Small intestine (tissue), 7 donors: Measurements from ENCODE around the gene PLK3. TPM values are rescaled to one million over a fixed set of nuclear protein-coding genes. Genes with fewer than 3 reads are reported as not detected.

Experiments used
- DNase-seq, 2 donors: peaks; one replicate each; pipeline versions ENCODE4 v3.0.0 to v3.0.0-alpha.2; 2013
- FAIRE-seq: peaks from 2 replicates; lab custom pipeline; 2012; peaks lifted over from hg19 to GRCh38; lab: Jason Lieb, UNC
- H3K27ac ChIP-seq, 3 donors: one replicate each; pipeline ENCODE4 v1.5.1; 2013; ENCODE audit warnings: low read length in 2 of 3, mild to moderate bottlenecking in 2 of 3, control low read depth in 1 of 3, inconsistent platforms in 1 of 3, low read depth in 1 of 3, moderate library complexity in 1 of 3
- H3K27me3 ChIP-seq, 3 donors: one replicate each; pipeline ENCODE4 v1.6.1; 2013; ENCODE audit warnings: low read length in 3 of 3, inconsistent platforms in 1 of 3; ENCODE audit not compliant: control insufficient read depth in 3 of 3, insufficient read depth in 3 of 3
- H3K36me3 ChIP-seq, 3 donors: one replicate each; pipeline ENCODE4 v1.6.1; 2013; ENCODE audit warnings: low read length in 3 of 3, inconsistent platforms in 1 of 3, low read depth in 1 of 3, mild to moderate bottlenecking in 1 of 3, moderate library complexity in 1 of 3; ENCODE audit not compliant: control insufficient read depth in 3 of 3, insufficient read depth in 2 of 3
- H3K4me1 ChIP-seq, 3 donors: one replicate each; pipeline ENCODE4 v1.6.1; 2013; ENCODE audit warnings: low read length in 2 of 3, inconsistent platforms in 1 of 3, low read depth in 1 of 3, mild to moderate bottlenecking in 1 of 3, moderate library complexity in 1 of 3; ENCODE audit not compliant: control insufficient read depth in 3 of 3, insufficient read depth in 2 of 3
- H3K4me3 ChIP-seq, 3 donors: one replicate each; pipeline ENCODE4 v1.5.1; 2013; ENCODE audit warnings: low read length in 3 of 3, control low read depth in 1 of 3, inconsistent platforms in 1 of 3, low read depth in 1 of 3, mild to moderate bottlenecking in 1 of 3, moderate library complexity in 1 of 3
- H3K9me3 ChIP-seq, 2 donors: one replicate each; pipeline ENCODE4 v1.6.1; 2013; ENCODE audit warnings: low read depth in 1 of 2, low read length in 1 of 2; ENCODE audit not compliant: control insufficient read depth in 2 of 2, insufficient read depth in 1 of 2
- WGBS, 3 donors: extraction: QIAGEN DNeasy Blood & Tissue Kit; methylation state at CpG; one replicate each; pipeline ENCODE4 v1.1.7; 2013; 5-methylcytosine and 5-hydroxymethylcytosine counted together
- polyA plus RNA-seq, 4 donors: library from polyadenylated mRNA; stranded (reverse) in 3 of 4; unstranded in 1 of 4; fragments of 200-250 nt in 3 of 4; fragments of 120-200 nt in 1 of 4; gene quantifications; one replicate each; pipeline versions ENCODE4 v1.2.1 to v1.2.3, GENCODE V29; 2013
- donor health status: healthy with polysubstance abuse.
- donor health status: control.
- donor health status: control.
- donor health status: Bipolar disorder and iron deficiency.
- donor health status: healthy.

The PLK3 gene
- polyA plus RNA-seq, 4 donors = 5.4 to 16.7 (median 10.6) TPM

DNA sequence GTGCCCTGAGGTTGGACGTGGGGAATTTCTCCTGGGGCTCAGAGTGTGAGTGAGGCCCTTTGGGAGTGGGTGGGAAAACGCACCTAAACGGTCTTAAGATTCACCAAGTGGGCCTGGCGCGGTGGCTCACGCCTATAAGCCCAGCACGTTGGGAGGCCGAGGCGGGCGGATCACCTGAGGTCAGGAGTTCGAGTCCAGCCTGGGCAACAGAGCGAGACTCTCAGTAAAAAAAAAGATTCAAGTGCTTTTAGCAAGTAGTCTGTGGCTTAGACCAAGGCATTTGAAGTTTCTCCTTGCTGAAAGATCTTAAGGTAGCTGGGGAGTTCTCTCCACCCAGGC lies 23.5 kb upstream of the PLK3 start:
- peaks cover 7 to 51% (median 7%) of the 10 kb centered on the region in 3 donors for H3K36me3 ChIP-seq
- no peaks in the 10 kb centered on the region for H3K27me3 ChIP-seq
- DNase-seq = no peak
- WGBS, 3 donors = 9 to 28% (median 15%) methylated on average over 12 of the region's 12 CpGs
- H3K9me3 ChIP-seq = no peaks in the 10 kb centered on the region
- peaks cover 0 to 16% (median 0%) of the 10 kb centered on the region in 3 donors for H3K4me1 ChIP-seq
- H3K4me3 ChIP-seq = peak overlapping the region; percentile 8 to 98 (median 72)
- H3K27ac ChIP-seq = peak overlapping the region; percentile 95 to 99 (median 98)
- no peak for FAIRE-seq

DNA sequence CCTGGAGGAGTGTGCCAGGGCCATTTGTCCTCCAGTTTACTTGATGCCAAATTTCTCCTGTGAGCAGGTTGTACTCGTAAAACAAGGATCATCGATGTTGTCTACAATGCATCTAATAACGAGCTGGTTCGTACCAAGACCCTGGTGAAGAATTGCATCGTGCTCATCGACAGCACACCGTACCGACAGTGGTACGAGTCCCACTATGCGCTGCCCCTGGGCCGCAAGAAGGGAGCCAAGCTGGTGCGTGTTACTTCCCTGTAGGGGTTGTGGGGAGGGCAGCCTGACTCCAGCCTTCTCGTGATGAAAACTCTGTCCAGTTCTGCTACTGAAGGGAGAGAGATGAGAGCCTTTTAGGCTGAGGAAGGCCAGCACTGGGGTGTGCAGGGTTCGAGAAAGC lies 22.6 kb upstream of the PLK3 start:
- no peaks in the 10 kb centered on the region for H3K27me3 ChIP-seq
- FAIRE-seq = no peak
- peaks cover 7 to 51% (median 7%) of the 10 kb centered on the region in 3 donors for H3K36me3 ChIP-seq
- WGBS, 3 donors = 55 to 69% (median 64%) methylated on average over 14 of the region's 14 CpGs
- peak overlapping the region in 1 of 3 donors; percentile 98 for H3K4me3 ChIP-seq
- peak overlapping the region in 1 of 3 donors; percentile 25 for H3K27ac ChIP-seq
- H3K9me3 ChIP-seq = no peaks in the 10 kb centered on the region
- H3K4me1 ChIP-seq = peaks cover 0 to 16% (median 0%) of the 10 kb centered on the region in 3 donors
- DNase-seq = no peak

DNA sequence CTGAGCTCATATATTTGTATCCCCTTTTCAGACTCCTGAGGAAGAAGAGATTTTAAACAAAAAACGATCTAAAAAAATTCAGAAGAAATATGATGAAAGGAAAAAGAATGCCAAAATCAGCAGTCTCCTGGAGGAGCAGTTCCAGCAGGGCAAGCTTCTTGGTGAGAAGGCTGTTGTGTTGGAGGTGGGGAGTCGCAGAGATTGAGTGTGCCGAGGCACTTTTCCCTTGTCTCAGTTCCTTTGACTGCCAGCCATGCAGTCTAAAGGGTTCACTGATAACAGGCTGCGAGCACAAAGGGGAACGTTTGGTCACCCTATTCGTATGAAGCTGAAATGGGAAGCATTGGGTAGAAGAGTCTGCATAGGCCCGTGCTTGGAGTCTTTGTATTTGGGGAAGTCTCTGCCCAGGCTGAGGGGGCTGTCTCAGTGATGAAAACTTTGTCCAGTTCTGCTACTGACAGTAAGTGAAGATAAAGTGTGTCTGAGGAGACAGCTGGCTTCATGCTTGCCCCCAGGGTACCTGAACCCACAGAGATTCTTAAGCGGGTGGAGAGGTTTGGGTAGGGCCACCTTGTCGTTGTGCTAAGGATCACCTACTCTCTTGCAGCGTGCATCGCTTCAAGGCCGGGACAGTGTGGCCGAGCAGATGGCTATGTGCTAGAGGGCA lies 22.1 kb upstream of the PLK3 start:
- Histone ChIP-seq H3K27me3 (no peaks in the 10 kb centered on the region), H3K36me3 (peaks cover 7 to 53% (median 7%) of the 10 kb centered on the region in 3 donors), H3K27ac (no peak overlapping the region), H3K9me3 (no peaks in the 10 kb centered on the region), H3K4me3 (no peak overlapping the region), H3K4me1 (peaks cover 0 to 16% (median 0%) of the 10 kb centered on the region in 3 donors)
- no peak for DNase-seq
- WGBS, 3 donors = 54 to 68% (median 57%) methylated on average over 13 of the region's 13 CpGs
- no peak for FAIRE-seq

DNA sequence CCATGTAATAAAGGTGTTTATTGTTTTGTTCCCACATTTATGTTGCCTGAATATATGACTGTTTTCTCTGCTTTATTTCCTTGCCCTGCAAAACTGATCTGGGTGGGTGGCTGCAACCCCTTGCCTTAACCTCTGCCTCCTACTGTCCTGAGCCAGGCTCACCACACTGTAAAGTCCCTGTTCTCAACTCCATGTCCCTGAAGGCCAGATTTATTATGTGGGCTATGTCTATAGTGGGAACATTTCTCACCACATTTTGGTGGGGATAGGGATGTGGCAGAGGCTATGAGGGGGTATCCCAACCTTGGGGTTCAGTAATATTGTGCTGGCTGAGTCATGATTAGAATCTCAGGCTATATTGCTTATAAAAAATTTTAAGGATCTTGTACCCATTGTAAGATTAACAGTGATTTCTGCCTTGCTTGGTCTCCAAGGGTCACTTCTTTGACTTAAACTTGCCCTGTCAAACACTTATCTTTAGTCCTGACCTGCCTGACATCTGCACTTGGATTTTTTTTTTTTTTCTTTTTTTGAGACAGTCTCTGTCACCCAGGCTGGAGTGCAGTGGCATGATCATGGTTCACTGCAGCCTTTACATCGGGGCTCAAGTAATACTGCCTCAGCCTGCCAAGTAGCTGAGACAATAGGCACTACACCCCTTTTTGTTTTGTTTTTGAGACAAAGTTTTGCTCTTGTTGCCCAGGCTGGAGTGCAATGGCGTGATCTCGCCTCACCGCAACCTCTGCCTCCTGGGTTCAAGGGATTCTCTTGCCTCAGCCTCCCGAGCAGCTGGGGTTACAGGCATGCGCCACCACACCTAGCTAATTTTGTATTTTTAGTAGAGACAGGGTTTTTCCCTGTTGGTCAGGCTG lies 21.2 kb upstream of the PLK3 start:
- H3K27ac ChIP-seq = no peak overlapping the region
- peaks cover 7 to 54% (median 7%) of the 10 kb centered on the region in 3 donors for H3K36me3 ChIP-seq
- peaks cover 0 to 20% (median 0%) of the 10 kb centered on the region in 3 donors for H3K4me1 ChIP-seq
- no peak for DNase-seq
- WGBS, 3 donors = 91 to 94% (median 93%) methylated on average over 6 of the region's 6 CpGs
- H3K9me3 ChIP-seq = no peaks in the 10 kb centered on the region
- FAIRE-seq = no peak
- H3K4me3 ChIP-seq = no peak overlapping the region
- H3K27me3 ChIP-seq = no peaks in the 10 kb centered on the region

DNA sequence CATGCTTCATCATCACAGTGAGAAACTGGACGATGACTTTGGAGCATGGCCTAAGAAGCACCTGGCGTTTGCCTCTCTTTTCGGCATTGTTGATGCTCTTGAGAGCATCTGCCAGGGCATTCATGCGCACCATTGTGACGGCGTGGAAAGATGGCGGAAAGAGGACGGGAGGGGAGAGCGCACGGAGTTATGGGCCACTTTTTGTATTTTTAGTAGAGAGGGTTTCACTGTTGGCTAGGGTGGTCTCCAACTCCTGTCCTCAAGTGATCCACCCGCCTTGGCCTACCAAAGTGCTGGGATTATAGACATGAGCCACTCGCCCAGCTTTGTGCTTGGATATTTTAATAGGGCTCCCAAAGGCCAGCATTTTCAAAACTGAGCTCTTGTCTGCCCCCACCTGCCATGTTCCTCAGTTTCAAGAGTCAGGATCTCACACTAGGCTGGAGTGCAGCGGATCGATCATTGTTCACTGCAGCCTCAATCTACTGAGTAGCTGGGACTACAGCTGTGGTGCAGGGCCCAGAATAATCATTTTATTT lies 19.5 kb upstream of the PLK3 start:
- Histone ChIP-seq H3K27ac (no peak overlapping the region), H3K4me3 (no peak overlapping the region), H3K36me3 (peaks cover 7 to 54% (median 7%) of the 10 kb centered on the region in 3 donors), H3K27me3 (no peaks in the 10 kb centered on the region), H3K4me1 (peaks cover 0 to 34% (median 1%) of the 10 kb centered on the region in 3 donors), H3K9me3 (no peaks in the 10 kb centered on the region)
- DNase-seq (no peak), FAIRE-seq (no peak)
- 92 to 95% (median 95%) methylated on average over 14 of the region's 14 CpGs for WGBS, 3 donors

DNA sequence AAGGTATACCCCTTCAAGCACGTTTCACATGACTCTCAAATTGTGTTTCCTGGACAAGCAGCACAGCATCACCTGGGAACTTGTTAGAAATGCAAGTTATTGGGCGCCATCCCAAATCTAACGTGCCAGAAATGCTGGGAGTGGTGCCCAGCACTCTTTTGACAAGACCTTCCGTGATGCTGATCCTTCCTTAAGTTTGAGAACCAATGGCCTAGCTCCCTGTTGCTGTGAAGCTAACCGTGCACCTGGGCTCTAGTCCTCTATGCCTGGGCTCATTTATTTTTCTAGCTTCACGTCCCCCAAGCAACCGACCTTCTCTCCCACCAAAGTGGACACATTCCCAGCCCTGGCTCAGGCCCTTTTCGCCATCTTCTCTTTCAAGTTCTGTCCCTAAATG lies 16.5 kb upstream of the PLK3 start:
- no peak for FAIRE-seq
- peaks cover 0 to 28% (median 3%) of the 10 kb centered on the region in 3 donors for H3K36me3 ChIP-seq
- peak overlapping the region in 2 of 3 donors; percentile 46 to 49 for H3K4me3 ChIP-seq
- no peaks in the 10 kb centered on the region for H3K9me3 ChIP-seq
- WGBS, 3 donors = 45 to 50% (median 46%) methylated on average over 8 of the region's 8 CpGs
- H3K27ac ChIP-seq = no peak overlapping the region
- no peak for DNase-seq
- no peaks in the 10 kb centered on the region for H3K27me3 ChIP-seq
- H3K4me1 ChIP-seq = peaks cover 0 to 28% (median 2%) of the 10 kb centered on the region in 3 donors

DNA sequence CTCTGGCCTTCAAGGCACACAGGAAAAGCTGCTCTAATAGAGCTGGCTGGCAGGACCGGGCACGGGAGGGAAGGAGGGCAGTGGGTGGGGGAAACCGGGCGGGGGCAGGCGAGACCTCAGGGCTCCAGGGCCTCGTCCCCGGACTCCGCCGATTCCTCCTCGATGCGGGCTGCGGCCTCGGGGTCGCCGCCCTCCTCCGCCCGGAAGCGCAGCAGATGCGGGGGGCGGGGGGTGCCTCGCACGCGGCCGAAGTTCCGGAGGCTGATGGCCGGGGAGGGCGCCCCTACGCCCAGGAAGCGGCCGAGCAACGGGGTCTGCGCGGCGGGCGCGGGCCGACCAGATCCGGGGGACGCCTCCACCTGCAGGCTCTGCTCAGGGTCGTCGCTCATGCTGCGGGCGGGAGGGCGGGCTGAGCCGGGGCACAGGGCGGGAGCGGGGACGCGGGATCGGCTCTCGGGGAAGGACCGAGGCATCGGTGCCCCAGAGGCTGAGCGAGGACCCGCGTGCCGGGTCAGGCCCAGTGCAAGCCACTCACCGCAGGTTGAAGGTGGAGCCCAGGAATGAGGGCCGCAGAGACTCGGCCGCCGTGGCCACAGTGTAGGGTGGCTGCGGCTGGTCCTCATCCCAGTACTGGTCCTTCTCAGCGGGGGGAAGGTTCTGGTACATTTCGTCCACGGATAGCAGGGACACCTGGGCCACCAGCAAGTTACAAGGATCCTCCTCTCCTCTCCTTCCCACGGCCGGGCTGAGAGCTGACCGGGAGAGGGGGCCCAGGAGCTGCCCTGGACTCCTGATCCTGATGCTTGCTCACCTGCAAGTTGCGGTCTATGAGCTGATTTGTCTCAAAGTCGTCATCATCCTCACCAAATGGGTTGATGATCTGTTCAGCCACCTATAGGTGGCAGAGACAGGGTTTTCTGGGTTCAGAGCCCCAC lies 15.8 kb upstream of the PLK3 start:
- 4 to 7% (median 6%) methylated on average over 42 to 71 of the region's 71 CpGs for WGBS, 3 donors

More for the DNA sequence above, 15.8 kb upstream of the PLK3 start:
- Histone ChIP-seq H3K36me3 (peaks cover 0 to 23% (median 0%) of the 10 kb centered on the region in 3 donors), H3K9me3 (no peaks in the 10 kb centered on the region), H3K4me3 (peak overlapping the region in 2 of 3 donors; percentile 46 to 49), H3K4me1 (peaks cover 0 to 28% (median 2%) of the 10 kb centered on the region in 3 donors), H3K27ac (no peak overlapping the region), H3K27me3 (no peaks in the 10 kb centered on the region)
- DNase-seq (peak; percentile 18 to 67), FAIRE-seq (no peak)
